SK-N-SH treated with all-trans-retinoic acid at 6 μM for 48 hours (cell line): ENCODE results near the gene LHX2.

ENCODE experiments used
- ATAC-seq: fragments of 200-7000 bp; cut with Tn5 transposase; 3 replicates; pipeline ENCODE4 v1.9.1; 2020; ENCODE audit warnings: mild to moderate bottlenecking, moderate library complexity
- BACH2 ChIP-seq: fragments of 250-450 bp; sonication (Bioruptor Pico); IDR thresholded peaks from 2 replicates; pipeline ENCODE4 v1.9.0; 2021; ENCODE audit warnings: mild to moderate bottlenecking, borderline replicate concordance
- CREB5 ChIP-seq: fragments of 250-450 bp; sonication (Bioruptor Pico); IDR thresholded peaks from 2 replicates; pipeline ENCODE4 v1.5.1; 2020; ENCODE audit warnings: low read depth, mild to moderate bottlenecking, moderate library complexity
- CSDC2 ChIP-seq: fragments of 250-450 bp; sonication (Bioruptor Pico); IDR thresholded peaks from 2 replicates; pipeline ENCODE4 v1.5.0; 2020; ENCODE audit warnings: mild to moderate bottlenecking, moderate library complexity
- CSRNP3 ChIP-seq: fragments of 250-450 bp; sonication (Bioruptor Pico); IDR thresholded peaks from 2 replicates; pipeline ENCODE4 v1.5.1; 2021; ENCODE audit warnings: mild to moderate bottlenecking, moderate library complexity
- ESRRG ChIP-seq: fragments of 250-450 bp; sonication (Bioruptor Pico); IDR thresholded peaks from 2 replicates; pipeline ENCODE4 v1.6.1; 2021; ENCODE audit warnings: mild to moderate bottlenecking
- GLIS3 ChIP-seq: fragments of 250-450 bp; sonication (Bioruptor Pico); IDR thresholded peaks from 2 replicates; pipeline ENCODE4 v1.5.0; 2020; ENCODE audit warnings: mild to moderate bottlenecking, moderate library complexity
- ISL1 ChIP-seq: fragments of 250-450 bp; sonication (Bioruptor Pico); IDR thresholded peaks from 2 replicates; pipeline ENCODE4 v2.1.2; 2022; ENCODE audit warnings: mild to moderate bottlenecking, moderate library complexity
- OSR1 ChIP-seq: fragments of 250-450 bp; sonication (Bioruptor Pico); IDR thresholded peaks from 2 replicates; pipeline ENCODE4 v1.8.0; 2022; ENCODE audit warnings: moderate library complexity, mild to moderate bottlenecking, inconsistent platforms
- PATZ1 ChIP-seq: fragments of 250-450 bp; sonication (Bioruptor Pico); IDR thresholded peaks from 2 replicates; pipeline ENCODE4 v1.8.0; 2020; ENCODE audit warnings: mild to moderate bottlenecking, moderate library complexity, borderline replicate concordance
- PPARA ChIP-seq: fragments of 250-450 bp; sonication (Bioruptor Pico); IDR thresholded peaks from 2 replicates; pipeline ENCODE4 v1.5.0; 2020; ENCODE audit warnings: mild to moderate bottlenecking, borderline replicate concordance
- RARB ChIP-seq: fragments of 250-450 bp; sonication (Bioruptor Pico); IDR thresholded peaks from 2 replicates; pipeline ENCODE4 v1.8.0; 2021; ENCODE audit warnings: mild to moderate bottlenecking, moderate library complexity
- SNAI2 ChIP-seq: fragments of 250-450 bp; sonication (Bioruptor Pico); IDR thresholded peaks from 2 replicates; pipeline ENCODE4 v1.5.0; 2020; ENCODE audit warnings: mild to moderate bottlenecking, moderate library complexity
- TCF4 ChIP-seq: fragments of 250-450 bp; sonication (Bioruptor Pico); IDR thresholded peaks from 2 replicates; pipeline ENCODE4 v1.8.0; 2021; ENCODE audit warnings: mild to moderate bottlenecking, moderate library complexity, borderline replicate concordance
- TOX ChIP-seq: fragments of 250-450 bp; sonication (Bioruptor Pico); IDR thresholded peaks from 2 replicates; pipeline ENCODE4 v1.8.0; 2021; ENCODE audit warnings: mild to moderate bottlenecking, moderate library complexity, borderline replicate concordance
- ZC3H10 ChIP-seq: fragments of 250-450 bp; sonication (Bioruptor Pico); IDR thresholded peaks from 2 replicates; pipeline ENCODE4 v1.5.1; 2021; ENCODE audit warnings: mild to moderate bottlenecking, moderate library complexity
- ZFP3 ChIP-seq: fragments of 250-450 bp; sonication (Bioruptor Pico); IDR thresholded peaks from 2 replicates; pipeline ENCODE4 v1.5.0; 2020; ENCODE audit warnings: mild to moderate bottlenecking, moderate library complexity
- ZFP30 ChIP-seq: fragments of 450-650 bp; formaldehyde crosslinking; IDR thresholded peaks from 2 replicates; pipeline ENCODE4 v1.5.0; 2022; ENCODE audit warnings: mild to moderate bottlenecking, moderate library complexity
- ZNF565 ChIP-seq: fragments of 450-650 bp; formaldehyde crosslinking; conservative IDR thresholded peaks from 2 replicates; pipeline ENCODE4 v1.5.0; 2020; ENCODE audit warnings: low read depth, mild to moderate bottlenecking, moderate library complexity
- ZNF8 ChIP-seq: fragments of 450-650 bp; formaldehyde crosslinking; IDR thresholded peaks from 2 replicates; pipeline ENCODE4 v1.5.0; 2020; ENCODE audit warnings: mild to moderate bottlenecking, moderate library complexity
- TF ChIP-seq, protein P1 (sequence below): fragments of 250-450 bp; sonication (Bioruptor Pico); IDR thresholded peaks from 2 replicates; pipeline ENCODE4 v1.8.0; 2021; ENCODE audit warnings: low read depth, mild to moderate bottlenecking, moderate library complexity, borderline replicate concordance
- TF ChIP-seq, protein P2 (sequence below): fragments of 250-450 bp; sonication (Bioruptor Pico); IDR thresholded peaks from 2 replicates; pipeline ENCODE4 v1.5.0; 2020; ENCODE audit warnings: mild to moderate bottlenecking, moderate library complexity

Gene LHX2

DNA sequence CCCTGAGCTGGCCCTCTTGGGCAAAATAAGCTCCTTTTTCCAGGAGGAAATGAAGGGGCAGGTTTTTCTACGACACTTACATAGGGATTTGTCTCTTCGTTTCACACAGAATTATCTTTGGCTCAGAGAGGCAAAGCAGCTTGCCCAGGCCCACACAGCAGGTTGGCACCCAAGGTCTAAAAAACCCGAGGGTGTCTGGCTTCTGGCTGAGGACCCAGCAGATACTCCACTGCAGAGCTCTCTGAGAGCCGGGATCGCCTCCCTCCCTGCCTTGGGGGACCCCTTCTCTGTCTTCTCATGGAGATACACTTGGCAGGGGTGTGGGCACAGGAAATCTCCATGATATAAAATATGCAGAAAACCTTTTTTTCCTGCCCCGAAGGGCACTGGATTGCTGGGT, 29.0 kb upstream of the LHX2 start:
- no peak for ATAC-seq
- TF ChIP-seq ISL1 (no peak), ZFP3 (CRISPR knock-in tag) (no peak), CREB5 (CRISPR knock-in tag) (no peak), TOX (CRISPR knock-in tag) (no peak), ZNF8 (no peak), RARB (CRISPR knock-in tag) (no peak)
- TF ChIP-seq, protein P1, sequence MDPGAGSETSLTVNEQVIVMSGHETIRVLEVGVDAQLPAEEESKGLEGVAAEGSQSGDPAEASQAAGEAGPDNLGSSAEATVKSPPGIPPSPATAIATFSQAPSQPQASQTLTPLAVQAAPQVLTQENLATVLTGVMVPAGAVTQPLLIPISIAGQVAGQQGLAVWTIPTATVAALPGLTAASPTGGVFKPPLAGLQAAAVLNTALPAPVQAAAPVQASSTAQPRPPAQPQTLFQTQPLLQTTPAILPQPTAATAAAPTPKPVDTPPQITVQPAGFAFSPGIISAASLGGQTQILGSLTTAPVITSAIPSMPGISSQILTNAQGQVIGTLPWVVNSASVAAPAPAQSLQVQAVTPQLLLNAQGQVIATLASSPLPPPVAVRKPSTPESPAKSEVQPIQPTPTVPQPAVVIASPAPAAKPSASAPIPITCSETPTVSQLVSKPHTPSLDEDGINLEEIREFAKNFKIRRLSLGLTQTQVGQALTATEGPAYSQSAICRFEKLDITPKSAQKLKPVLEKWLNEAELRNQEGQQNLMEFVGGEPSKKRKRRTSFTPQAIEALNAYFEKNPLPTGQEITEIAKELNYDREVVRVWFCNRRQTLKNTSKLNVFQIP = no peak

DNA sequence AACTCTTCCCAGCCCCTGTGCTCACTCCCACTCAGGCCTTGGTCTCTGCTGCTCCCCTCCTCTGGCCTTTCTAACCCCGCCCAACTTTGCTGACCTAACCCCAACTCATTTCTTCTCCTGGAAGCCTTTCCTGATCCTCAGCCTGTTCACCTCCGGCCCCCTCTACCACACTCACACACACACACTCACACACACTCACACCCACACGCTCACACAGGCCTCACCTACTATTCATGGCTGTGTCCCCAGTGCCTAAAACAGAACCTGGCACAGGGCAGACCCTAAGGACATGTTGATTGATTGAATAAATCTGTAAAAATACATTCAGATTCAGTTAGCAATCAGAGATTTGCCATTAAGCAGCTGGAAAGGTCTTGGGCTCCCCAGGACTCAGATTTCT, 28.5 kb upstream of the LHX2 start:
- ATAC-seq = no peak
- TF ChIP-seq CSDC2 = no peak
- no peak for TF ChIP-seq ISL1
- TF ChIP-seq BACH2 (CRISPR knock-in tag) = no peak
- TF ChIP-seq RARB (CRISPR knock-in tag) = no peak
- TF ChIP-seq ZC3H10 (CRISPR knock-in tag) = no peak
- TF ChIP-seq, protein P1 = no peak
- no peak for TF ChIP-seq GLIS3
- no peak for TF ChIP-seq ZFP30
- TF ChIP-seq ZFP3 (CRISPR knock-in tag) = no peak
- TF ChIP-seq ESRRG (CRISPR knock-in tag) = no peak
- no peak for TF ChIP-seq TOX (CRISPR knock-in tag)
- TF ChIP-seq CSRNP3 (CRISPR knock-in tag) = no peak
- no peak for TF ChIP-seq TCF4
- TF ChIP-seq OSR1 (CRISPR knock-in tag) = no peak
- TF ChIP-seq, protein P2, sequence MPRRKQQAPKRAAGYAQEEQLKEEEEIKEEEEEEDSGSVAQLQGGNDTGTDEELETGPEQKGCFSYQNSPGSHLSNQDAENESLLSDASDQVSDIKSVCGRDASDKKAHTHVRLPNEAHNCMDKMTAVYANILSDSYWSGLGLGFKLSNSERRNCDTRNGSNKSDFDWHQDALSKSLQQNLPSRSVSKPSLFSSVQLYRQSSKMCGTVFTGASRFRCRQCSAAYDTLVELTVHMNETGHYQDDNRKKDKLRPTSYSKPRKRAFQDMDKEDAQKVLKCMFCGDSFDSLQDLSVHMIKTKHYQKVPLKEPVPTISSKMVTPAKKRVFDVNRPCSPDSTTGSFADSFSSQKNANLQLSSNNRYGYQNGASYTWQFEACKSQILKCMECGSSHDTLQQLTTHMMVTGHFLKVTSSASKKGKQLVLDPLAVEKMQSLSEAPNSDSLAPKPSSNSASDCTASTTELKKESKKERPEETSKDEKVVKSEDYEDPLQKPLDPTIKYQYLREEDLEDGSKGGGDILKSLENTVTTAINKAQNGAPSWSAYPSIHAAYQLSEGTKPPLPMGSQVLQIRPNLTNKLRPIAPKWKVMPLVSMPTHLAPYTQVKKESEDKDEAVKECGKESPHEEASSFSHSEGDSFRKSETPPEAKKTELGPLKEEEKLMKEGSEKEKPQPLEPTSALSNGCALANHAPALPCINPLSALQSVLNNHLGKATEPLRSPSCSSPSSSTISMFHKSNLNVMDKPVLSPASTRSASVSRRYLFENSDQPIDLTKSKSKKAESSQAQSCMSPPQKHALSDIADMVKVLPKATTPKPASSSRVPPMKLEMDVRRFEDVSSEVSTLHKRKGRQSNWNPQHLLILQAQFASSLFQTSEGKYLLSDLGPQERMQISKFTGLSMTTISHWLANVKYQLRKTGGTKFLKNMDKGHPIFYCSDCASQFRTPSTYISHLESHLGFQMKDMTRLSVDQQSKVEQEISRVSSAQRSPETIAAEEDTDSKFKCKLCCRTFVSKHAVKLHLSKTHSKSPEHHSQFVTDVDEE (CRISPR knock-in tag) = no peak
- TF ChIP-seq ZNF8 = no peak
- no peak for TF ChIP-seq SNAI2 (CRISPR knock-in tag)
- no peak for TF ChIP-seq ZNF565

DNA sequence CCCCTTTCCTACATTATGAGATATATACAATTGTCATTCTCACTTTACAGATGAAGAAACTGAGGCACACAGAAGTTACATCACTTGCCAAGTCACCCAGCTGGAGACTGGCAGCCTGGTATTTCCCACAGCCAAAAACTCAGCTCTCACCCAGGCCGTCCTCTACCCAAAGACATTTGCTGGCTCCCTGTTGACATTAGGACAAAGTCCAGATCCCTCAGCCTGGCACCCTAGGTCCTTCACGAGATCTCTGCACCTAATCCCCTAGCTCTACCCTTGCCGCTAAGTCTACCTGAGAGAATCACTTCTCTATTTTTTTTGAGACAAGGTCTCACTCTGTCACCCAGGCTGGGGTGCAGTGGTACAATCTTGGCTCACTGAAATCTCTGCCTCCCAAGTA, 26.8 kb upstream of the LHX2 start:
- no peak for ATAC-seq
- TF ChIP-seq RARB (CRISPR knock-in tag) (no peak), ZNF565 (no peak), CSRNP3 (CRISPR knock-in tag) (no peak), PPARA (CRISPR knock-in tag) (no peak), PATZ1 (CRISPR knock-in tag) (no peak), ISL1 (no peak), ZNF8 (no peak), ESRRG (CRISPR knock-in tag) (no peak), ZC3H10 (CRISPR knock-in tag) (no peak), CSDC2 (no peak)
- TF ChIP-seq, protein P1 = no peak
- TF ChIP-seq, all 23 proteins: peak for 0
